ENCODE results near the gene PTGES. TPM values are rescaled to one million over a fixed set of nuclear protein-coding genes. Genes with fewer than 3 reads are reported as not detected.

Gene PTGES
- total and polyA plus RNA-seq, 2 donors (not counting 1 experiment from before 2014, with no cell fraction given), result 9.6 to 13.3 TPM

DNA sequence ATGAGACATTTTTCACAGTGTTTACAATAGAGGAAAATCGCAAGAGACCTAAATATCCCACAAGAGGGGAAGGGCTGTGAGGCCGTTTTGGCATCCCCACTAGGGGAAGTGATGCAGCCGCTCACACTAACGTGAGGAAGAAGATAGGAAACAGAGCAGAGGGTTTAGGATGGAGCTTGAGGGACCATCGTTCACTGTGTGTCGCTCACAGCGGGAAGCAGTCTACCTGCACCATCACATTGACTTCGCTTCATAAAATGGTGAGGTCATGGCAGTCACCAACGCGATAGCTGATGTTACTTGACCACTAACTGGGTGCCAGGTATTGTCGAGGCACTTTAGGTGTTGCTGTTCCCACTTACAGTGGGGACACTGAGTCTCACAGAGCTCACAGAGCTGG is 51.8 kb downstream of the PTGES start:
- Histone ChIP-seq H3K9ac (ENCODE audit: insufficient read depth, low read length) (no peak overlapping the region), H2AFZ (ENCODE audit: low read length) (no peak overlapping the region), H4K20me1 (ENCODE audit: control insufficient read depth, extremely low read depth, insufficient read depth, low read length) (no peaks in the 10 kb centered on the region), H3K4me1 (ENCODE audit: control insufficient read depth, extremely low read depth, insufficient read depth, low read length) (peaks cover 12% of the 10 kb centered on the region), H3K79me2 (ENCODE audit: control insufficient read depth, insufficient read depth, low read length) (no peaks in the 10 kb centered on the region), H3K4me3 (replicated peaks in 1 of 4; ENCODE audit: control extremely low read depth in 1 of 4, insufficient read depth in 1 of 4, low read depth in 3 of 4, low read length in 4 of 4) (no peak overlapping the region), H3K4me2 (ENCODE audit: extremely low read depth, insufficient read depth, low read length) (no peak overlapping the region), H3K27ac (ENCODE audit: insufficient read depth, low read length) (no peak overlapping the region), H3K36me3 (ENCODE audit: control insufficient read depth, insufficient read depth, low read length) (no peaks in the 10 kb centered on the region), H3K27me3 (ENCODE audit: control insufficient read depth, insufficient read depth, low read length) (no peaks in the 10 kb centered on the region), H3K9me3 (ENCODE audit: control insufficient read depth, insufficient read depth, low read depth, low read length) (no peaks in the 10 kb centered on the region)
- no peak for DNase-seq (ENCODE audit: low read depth in 2 of 2)
- TF ChIP-seq, protein P1, sequence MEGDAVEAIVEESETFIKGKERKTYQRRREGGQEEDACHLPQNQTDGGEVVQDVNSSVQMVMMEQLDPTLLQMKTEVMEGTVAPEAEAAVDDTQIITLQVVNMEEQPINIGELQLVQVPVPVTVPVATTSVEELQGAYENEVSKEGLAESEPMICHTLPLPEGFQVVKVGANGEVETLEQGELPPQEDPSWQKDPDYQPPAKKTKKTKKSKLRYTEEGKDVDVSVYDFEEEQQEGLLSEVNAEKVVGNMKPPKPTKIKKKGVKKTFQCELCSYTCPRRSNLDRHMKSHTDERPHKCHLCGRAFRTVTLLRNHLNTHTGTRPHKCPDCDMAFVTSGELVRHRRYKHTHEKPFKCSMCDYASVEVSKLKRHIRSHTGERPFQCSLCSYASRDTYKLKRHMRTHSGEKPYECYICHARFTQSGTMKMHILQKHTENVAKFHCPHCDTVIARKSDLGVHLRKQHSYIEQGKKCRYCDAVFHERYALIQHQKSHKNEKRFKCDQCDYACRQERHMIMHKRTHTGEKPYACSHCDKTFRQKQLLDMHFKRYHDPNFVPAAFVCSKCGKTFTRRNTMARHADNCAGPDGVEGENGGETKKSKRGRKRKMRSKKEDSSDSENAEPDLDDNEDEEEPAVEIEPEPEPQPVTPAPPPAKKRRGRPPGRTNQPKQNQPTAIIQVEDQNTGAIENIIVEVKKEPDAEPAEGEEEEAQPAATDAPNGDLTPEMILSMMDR (conservative IDR thresholded peaks at IDR 0.05 in 1 of 2, IDR thresholded peaks at IDR 0.05 in 1 of 2; ENCODE audit: low read depth in 1 of 2, low read length in 2 of 2), result no peak
- TF ChIP-seq EZH2 (IDR thresholded peaks at IDR 0.05; ENCODE audit: low read length, missing control alignments), result no peak

DNA sequence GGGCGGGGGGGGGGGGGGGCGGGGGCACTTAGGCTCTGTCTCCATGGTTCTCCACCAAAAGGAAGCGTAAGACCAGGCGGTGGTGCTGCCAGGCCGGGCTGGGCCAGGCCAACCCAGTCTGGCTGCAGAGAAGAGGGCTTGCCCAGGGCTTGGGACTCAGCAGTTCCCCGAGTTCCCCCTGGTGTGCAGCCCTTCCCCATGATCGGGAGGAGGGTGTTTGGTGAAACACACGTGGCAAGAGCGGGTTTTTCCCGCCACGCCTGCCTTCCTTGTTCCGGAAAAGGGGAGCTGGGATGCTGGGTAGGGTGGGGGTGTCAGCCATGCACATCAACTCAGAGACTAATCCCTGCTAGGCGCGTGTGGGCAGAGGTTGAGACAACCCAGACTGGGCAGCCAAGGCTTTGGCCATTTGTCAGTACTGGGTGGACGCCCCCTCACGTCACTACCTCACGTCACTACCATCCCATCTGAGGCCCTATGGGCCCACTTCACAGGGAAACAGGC is 54.5 kb downstream of the PTGES start:
- peak in 1 of 2 donors; percentile 29 for DNase-seq (ENCODE audit: low read depth in 2 of 2)
- Histone ChIP-seq H3K4me3 (replicated peaks in 1 of 4; ENCODE audit: control extremely low read depth in 1 of 4, insufficient read depth in 1 of 4, low read depth in 3 of 4, low read length in 4 of 4) (peak overlapping the region in 1 of 4 experiments; percentile 49), H4K20me1 (ENCODE audit: control insufficient read depth, extremely low read depth, insufficient read depth, low read length) (no peaks in the 10 kb centered on the region), H3K27ac (ENCODE audit: insufficient read depth, low read length) (peak overlapping the region; percentile 55), H2AFZ (ENCODE audit: low read length) (no peak overlapping the region), H3K4me1 (ENCODE audit: control insufficient read depth, extremely low read depth, insufficient read depth, low read length) (peaks cover 14% of the 10 kb centered on the region), H3K79me2 (ENCODE audit: control insufficient read depth, insufficient read depth, low read length) (no peaks in the 10 kb centered on the region), H3K9ac (ENCODE audit: insufficient read depth, low read length) (no peak overlapping the region), H3K9me3 (ENCODE audit: control insufficient read depth, insufficient read depth, low read depth, low read length) (no peaks in the 10 kb centered on the region), H3K4me2 (ENCODE audit: extremely low read depth, insufficient read depth, low read length) (no peak overlapping the region), H3K36me3 (ENCODE audit: control insufficient read depth, insufficient read depth, low read length) (no peaks in the 10 kb centered on the region), H3K27me3 (ENCODE audit: control insufficient read depth, insufficient read depth, low read length) (no peaks in the 10 kb centered on the region)
- no peak for TF ChIP-seq EZH2 (IDR thresholded peaks at IDR 0.05; ENCODE audit: low read length, missing control alignments)
- TF ChIP-seq, protein P1 (conservative IDR thresholded peaks at IDR 0.05 in 1 of 2, IDR thresholded peaks at IDR 0.05 in 1 of 2; ENCODE audit: low read depth in 1 of 2, low read length in 2 of 2), result no peak

DNA sequence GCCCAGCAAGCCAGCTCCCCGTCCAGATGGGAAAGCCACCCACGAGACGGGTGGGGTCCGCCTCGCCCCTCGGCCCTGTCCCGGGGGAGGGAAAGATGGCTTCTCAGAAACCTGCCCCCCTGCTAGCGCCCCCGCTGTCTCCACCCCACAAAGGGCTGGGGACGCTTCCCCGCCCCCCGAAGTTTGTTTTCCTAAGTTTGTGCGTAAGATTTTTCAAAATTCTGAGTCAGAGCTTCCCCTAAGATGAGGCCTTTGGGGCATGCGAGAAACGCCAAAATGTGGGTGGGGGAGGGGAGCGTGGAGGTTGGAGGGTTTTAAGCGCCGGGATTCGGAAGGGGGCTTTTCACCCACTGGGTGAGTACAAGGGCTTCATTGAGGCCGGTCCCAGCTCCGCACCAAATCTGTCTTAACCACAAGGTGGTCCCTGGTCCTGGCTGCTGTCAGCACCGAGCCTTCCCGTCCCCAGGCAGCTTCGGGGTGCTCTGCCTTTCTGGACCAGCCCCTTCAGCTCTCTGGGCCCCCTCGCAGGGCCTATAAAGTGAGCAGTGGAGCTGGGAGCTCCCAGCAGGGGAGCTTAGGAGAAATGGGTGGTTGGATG is 55.1 kb downstream of the PTGES start:
- Histone ChIP-seq H3K4me3 (replicated peaks in 1 of 4; ENCODE audit: control extremely low read depth in 1 of 4, insufficient read depth in 1 of 4, low read depth in 3 of 4, low read length in 4 of 4) (peak overlapping the region in 2 of 4 experiments; percentile 16 to 49), H3K9ac (ENCODE audit: insufficient read depth, low read length) (peak overlapping the region; percentile 89), H3K36me3 (ENCODE audit: control insufficient read depth, insufficient read depth, low read length) (no peaks in the 10 kb centered on the region), H3K4me1 (ENCODE audit: control insufficient read depth, extremely low read depth, insufficient read depth, low read length) (peaks cover 8% of the 10 kb centered on the region), H3K79me2 (ENCODE audit: control insufficient read depth, insufficient read depth, low read length) (no peaks in the 10 kb centered on the region), H3K27ac (ENCODE audit: insufficient read depth, low read length) (peak overlapping the region; percentile 85), H4K20me1 (ENCODE audit: control insufficient read depth, extremely low read depth, insufficient read depth, low read length) (no peaks in the 10 kb centered on the region), H2AFZ (ENCODE audit: low read length) (no peak overlapping the region), H3K4me2 (ENCODE audit: extremely low read depth, insufficient read depth, low read length) (peak overlapping the region; percentile 75), H3K9me3 (ENCODE audit: control insufficient read depth, insufficient read depth, low read depth, low read length) (no peaks in the 10 kb centered on the region), H3K27me3 (ENCODE audit: control insufficient read depth, insufficient read depth, low read length) (no peaks in the 10 kb centered on the region)
- TF ChIP-seq, protein P1 (conservative IDR thresholded peaks at IDR 0.05 in 1 of 2, IDR thresholded peaks at IDR 0.05 in 1 of 2; ENCODE audit: low read depth in 1 of 2, low read length in 2 of 2), result no peak
- no peak for TF ChIP-seq EZH2 (IDR thresholded peaks at IDR 0.05; ENCODE audit: low read length, missing control alignments)
- DNase-seq (ENCODE audit: low read depth in 2 of 2), result peak; percentile 66 to 73

All from fibroblast of lung (primary cell).